GM12875 (cell line): ENCODE results near the gene FOXL1.

Experiments
- H3K4me3 ChIP-seq: one replicate; pipeline ENCODE4 v1.5.1; 2011; ENCODE audit warnings: low read depth, low read length, control low read depth
- TF ChIP-seq, protein P1 (sequence below): IDR thresholded peaks from 2 replicates; pipeline ENCODE4 v1.5.1; 2011; ENCODE audit warnings: low read depth, mild to moderate bottlenecking, control low read depth, inconsistent platforms, low read length, moderate library complexity, borderline replicate concordance; ENCODE audit not compliant: insufficient read depth

FOXL1 gene

DNA sequence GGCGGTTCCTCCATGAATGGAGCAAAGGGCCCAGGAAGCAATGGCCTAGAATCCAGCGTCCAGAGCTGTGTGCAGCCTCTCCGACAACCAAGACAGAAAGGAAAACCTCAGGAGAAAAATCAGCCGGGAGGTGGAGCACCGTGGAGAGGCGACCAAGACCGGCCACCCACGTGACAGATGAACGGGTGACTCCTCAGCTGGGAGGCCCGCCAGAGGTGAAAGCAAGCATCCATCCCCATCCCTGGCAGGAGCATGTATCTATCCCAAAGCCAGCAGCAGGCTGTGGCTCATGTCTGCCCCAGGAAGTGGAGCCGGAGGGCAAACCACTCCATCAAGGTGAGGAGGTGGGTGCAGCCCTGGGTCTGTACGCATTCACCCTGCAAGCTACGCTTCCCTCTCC lies 52.1 kb downstream of the FOXL1 start:
- no peak overlapping the region for H3K4me3 ChIP-seq
- TF ChIP-seq, protein P1, sequence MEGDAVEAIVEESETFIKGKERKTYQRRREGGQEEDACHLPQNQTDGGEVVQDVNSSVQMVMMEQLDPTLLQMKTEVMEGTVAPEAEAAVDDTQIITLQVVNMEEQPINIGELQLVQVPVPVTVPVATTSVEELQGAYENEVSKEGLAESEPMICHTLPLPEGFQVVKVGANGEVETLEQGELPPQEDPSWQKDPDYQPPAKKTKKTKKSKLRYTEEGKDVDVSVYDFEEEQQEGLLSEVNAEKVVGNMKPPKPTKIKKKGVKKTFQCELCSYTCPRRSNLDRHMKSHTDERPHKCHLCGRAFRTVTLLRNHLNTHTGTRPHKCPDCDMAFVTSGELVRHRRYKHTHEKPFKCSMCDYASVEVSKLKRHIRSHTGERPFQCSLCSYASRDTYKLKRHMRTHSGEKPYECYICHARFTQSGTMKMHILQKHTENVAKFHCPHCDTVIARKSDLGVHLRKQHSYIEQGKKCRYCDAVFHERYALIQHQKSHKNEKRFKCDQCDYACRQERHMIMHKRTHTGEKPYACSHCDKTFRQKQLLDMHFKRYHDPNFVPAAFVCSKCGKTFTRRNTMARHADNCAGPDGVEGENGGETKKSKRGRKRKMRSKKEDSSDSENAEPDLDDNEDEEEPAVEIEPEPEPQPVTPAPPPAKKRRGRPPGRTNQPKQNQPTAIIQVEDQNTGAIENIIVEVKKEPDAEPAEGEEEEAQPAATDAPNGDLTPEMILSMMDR: no peak

DNA sequence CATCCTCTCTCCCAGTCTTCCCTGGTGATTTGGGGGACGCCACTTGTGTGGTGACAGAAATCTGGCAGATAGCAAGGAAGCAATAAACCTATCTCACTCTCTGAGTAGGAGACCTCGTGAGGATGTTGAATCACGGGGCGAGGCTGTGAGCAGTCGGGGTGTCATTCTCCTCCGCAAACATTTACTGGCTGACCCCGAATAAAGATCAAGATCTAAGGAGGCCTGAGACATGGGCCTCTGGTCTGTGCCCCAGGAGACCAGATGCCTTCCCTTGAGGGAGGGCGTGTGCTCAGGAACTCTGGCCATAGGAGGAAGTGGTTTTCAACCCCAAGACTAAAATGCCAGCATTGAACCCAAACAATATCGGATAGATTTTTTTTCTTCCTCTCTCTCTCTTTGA lies 53.1 kb downstream of the FOXL1 start:
- TF ChIP-seq, protein P1: no peak
- no peak overlapping the region for H3K4me3 ChIP-seq
